Activated CD4-positive, alpha-beta T cell treated with anti-CD3 and anti-CD28 coated beads, Interleukin-2, amount 50 U/mL, for 1 hour (primary cell): Measurements from ENCODE around the gene CACNA1E.

Experiments
- DNase-seq: peaks from one replicate; pipeline ENCODE4 v3.0.0-alpha.2; 2020

Gene CACNA1E

GRCh38 chr1:181592255-181592859, 109.0 kb downstream of the CACNA1E start:
- no peak for DNase-seq

DNA sequence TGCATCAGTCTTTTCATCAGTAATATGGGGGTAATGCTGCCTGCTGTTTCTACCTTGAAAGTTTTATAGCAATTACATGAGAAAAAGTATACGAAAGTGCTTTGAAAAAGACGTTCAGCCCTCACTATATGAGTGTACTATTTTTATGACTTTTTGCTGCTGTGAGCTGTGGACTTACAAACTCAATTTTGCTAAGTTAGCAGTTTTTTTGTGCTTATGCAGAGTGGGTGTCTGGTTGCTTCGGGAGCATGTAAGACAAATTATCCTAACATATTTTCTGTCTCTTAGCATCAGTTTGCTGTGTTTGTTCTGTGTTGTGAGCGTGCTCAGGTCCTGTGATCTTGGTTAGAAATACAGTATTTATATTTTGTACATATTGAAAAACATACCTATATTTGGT, 109.7 kb downstream of the CACNA1E start:
- no peak for DNase-seq

DNA sequence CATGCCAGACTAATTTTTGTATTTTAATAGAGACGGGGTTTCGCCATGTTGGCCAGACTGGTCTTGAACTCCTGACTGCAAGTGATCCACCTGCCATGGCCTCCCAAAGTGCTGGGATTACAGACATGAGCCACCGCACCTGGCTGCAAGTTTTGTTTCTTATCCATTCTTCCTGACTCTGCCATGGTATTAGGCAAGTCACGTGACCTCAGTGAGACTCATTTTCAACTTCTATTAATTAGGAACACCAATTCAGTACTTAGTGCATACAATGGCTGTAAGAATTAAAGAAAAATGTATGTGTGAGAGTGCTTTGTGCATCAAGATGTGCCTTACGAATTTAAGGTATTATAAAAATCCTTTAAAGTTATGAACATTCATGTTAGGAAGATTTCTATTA, 111.2 kb downstream of the CACNA1E start:
- no peak for DNase-seq

GRCh38 chr1:181595234-181595633, 111.9 kb downstream of the CACNA1E start:
- no peak for DNase-seq

- no peak for DNase-seq
Observed at GRCh38 chr1:181601186-181601950, 118.1 kb downstream of the CACNA1E start.

DNA sequence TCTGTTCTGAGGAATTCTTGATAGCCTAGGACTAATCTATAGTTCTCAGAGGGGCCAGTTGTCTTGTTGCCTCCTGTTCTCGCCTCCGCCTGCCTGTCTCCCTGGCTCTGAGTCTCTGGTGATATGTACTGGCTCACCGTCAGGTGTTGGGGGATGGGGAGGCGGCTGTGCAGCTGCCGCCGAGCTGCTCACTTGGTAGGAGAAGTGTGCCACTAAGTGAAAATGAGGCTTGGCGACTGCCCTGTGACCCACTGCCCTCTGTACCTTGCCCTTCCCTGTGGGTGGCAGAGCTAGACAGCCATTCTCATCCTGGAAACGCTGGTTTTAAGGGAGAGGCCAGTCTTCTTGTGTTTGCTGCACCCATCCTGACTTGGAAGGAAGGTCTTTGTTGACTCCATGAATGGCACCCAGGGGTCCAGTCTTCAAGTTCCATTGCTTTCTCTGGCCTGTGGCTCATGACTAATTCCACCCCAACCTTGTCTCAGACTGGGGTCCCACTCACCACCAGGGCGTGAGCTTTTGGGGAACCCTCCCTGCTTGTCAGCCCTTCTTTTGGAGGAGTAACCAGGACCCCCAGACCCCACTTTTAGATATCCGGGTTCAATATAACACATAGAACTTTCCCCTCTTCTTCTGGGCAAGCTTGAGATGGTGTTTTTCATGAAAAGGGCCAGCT, 120.6 kb downstream of the CACNA1E start:
- DNase-seq = no peak

DNA sequence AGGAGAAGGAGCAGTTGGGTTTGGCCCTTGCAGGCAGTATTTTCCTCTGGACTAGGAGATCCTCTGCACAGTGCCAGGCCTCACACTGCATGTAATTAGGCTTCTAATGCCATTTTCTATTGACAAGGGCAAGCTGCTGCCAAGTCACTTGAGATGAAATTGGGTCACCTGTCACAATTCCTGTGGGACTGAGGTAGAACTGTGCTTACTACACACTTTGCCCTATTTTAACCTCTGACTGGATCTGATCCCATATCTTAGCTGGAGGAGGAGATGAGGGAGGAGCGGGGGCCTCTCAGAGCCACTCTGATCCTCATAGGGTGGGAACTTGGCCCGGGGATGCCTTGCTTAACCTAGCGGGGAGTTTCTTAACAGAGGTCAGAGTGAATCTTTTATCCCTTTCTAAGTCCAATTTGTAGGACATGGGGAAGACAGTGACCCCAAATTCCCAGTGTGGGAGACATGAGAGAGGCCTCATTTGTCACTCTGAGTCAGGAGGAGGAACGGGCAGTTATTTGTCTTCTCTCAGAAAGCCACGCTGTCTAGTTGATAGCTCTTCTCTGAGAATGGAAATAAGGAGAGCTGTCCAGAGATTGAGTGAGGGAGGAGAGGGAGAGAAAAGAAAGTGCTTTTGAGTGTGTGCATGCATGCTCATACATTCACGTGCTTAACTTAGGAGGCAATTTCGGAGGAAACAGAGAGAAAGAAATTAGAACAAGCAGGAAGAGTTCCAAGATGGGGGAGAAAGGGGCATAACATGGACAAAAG, 121.3 kb downstream of the CACNA1E start:
- no peak for DNase-seq

DNA sequence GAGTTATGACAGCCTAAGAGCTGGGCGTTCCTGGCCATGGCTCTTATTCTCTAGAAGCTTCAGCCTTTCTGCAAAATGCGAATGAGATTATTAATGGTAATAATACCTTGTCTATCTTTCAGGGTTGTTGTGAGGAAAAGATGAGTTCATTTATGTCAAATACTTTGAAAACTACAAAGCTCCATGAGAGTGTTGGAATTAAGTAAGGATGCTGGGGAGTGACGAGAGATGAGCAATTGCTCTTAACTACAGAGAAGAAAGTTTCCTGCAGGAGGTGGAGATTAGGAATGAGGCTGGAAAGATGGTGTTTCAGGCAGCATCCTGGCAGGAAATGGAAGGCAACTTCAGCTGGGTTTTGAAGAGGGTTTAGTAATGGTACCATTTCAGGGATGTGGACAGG, 124.2 kb downstream of the CACNA1E start:
- no peak for DNase-seq

GRCh38 chr1:181608386-181608785, 125.1 kb downstream of the CACNA1E start:
- no peak for DNase-seq

DNA sequence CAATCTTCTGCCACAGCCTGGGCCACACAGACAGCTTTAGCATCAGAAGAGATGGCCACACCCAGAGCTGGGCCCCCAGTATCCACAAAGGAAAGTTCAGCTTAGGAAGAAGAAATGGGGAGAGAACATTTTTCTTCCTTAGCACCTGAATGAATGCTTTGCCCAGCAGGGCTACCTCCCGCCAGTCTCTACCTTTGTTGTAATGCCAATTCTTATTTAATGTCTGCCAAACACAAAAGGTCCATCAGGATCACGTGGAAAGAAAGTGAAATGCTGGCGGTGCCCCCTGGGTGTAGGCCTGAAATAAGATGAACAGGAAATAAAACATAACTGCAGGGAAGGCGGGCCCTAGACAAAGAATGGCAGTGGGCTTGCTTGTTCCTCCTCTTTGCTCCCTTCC, 125.6 kb downstream of the CACNA1E start:
- DNase-seq = no peak

- DNase-seq = no peak
Observed at GRCh38 chr1:181612100-181612499, 128.8 kb downstream of the CACNA1E start.

GRCh38 chr1:181618559-181618958, 135.2 kb downstream of the CACNA1E start:
- DNase-seq = no peak

- DNase-seq = no peak
Observed at GRCh38 chr1:181620183-181620582, 136.9 kb downstream of the CACNA1E start.

DNA sequence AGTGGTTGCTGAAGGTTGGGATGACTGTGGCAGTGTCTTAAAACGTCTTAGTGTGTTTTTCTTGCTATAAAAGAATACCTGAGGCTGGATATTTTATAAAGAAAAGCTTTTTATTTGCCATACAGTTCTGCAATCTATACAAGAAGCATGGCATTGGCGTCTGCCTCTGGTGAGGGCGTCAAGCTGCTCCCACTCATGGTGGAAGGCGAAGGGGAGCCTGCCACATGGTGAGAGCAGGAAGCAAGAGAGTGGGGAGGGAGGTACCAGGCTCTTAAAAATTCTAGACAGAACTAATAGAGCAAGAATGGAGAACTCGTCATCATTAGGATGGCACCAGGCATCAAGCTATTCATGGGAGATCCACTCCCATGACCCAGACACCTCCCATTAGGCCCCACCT, 140.5 kb downstream of the CACNA1E start:
- DNase-seq = no peak

DNA sequence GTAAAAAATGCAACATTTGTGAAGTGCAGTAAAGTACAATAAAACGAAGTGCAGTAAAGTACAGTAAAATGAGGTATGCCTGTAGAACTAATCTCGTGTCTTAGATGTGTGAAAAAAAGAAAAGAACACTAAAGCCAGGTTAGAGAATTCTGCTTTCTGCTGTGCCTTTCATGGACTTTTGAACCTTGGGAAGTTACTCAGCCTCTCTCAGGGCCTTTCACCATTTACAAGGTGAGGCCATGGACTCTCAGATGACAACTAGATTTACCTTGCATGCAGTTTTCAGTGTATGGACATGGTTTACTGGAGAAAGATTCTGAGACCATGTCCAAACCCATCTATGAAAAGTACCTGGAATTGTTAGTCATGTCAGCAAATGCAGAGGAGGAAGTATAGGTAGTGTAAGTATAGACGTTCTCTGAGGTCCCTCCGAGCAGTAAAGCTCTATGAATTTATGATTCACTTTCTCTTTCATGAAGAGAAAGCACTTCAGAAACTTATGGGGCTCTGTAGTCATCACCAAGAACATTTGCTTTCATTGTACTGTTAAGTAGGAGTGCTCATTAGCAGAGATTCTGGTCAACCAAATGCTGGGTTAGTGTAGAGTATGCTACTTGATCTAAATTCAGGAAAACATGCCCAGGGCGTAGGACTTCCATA, 143.1 kb downstream of the CACNA1E start:
- no peak for DNase-seq

DNA sequence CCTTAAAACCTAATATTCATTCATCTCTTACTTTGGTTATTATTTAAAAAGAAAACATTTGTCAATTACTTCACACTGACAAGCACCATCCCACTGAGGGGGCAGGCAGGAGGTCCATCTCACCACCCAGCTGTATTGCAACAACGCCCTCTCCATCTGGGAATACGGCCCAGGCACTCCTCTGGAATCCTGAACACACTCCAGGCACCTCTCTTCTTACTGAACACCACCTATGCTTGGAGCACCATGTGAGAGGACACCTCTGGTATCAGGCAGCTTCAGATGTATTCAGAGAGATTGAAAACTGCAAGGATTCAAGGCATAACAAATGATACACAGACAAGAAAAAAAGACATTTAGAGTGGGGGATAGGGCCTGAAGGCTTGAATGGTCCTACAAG, 147.1 kb downstream of the CACNA1E start:
- no peak for DNase-seq

DNA sequence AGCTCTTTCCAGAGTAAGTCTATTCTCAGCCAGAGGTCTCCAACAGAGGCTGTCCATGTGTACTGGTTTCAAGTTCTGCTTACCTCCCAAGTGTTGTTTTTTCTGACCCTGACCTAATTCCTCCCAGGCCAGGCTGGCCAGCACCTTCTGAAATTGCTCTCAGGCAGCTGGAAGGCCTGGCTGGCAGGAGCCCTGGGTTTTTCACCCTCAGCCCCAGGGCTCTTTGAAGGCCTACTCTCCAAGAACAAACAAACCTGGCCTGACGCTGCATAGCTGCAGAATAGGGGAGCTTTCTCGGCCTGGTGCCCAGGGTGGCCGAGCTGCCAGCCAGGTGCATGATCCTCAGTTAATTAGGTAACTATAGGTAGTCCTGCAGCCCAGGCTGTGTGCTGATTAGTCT, 147.5 kb downstream of the CACNA1E start:
- DNase-seq = no peak

DNA sequence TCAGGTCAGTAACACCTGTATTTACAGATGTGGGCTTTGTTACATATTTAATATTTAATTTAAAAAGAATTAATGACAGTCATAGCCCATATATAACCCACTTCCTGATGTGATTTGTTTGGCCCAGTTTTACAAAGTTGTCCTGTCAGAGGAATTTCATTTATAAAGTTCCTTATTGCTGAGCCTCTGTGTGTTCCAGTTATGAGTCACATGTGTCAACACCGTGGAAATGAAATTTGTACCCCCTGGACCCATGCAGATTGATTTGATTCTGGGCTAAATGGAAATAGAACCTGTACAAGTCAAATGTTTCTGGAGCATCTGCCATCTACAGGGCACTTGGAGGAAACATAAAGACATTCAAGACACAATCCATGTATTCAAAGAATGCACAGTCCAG, 149.2 kb downstream of the CACNA1E start:
- DNase-seq = no peak

- DNase-seq = no peak
Observed at GRCh38 chr1:181632960-181633359, 149.6 kb downstream of the CACNA1E start.

- DNase-seq = no peak
Observed at GRCh38 chr1:181635110-181635509, 151.8 kb downstream of the CACNA1E start.

GRCh38 chr1:181637998-181638397, 154.7 kb downstream of the CACNA1E start:
- DNase-seq = no peak

GRCh38 chr1:181640956-181641355, 157.6 kb downstream of the CACNA1E start:
- no peak for DNase-seq

GRCh38 chr1:181643631-181644030, 160.3 kb downstream of the CACNA1E start:
- DNase-seq = no peak
